MM.1S (cell line): ENCODE results near the gene CCDC17.
A peak's percentile ranks its signal among the peaks of the same experiment; 100 is the strongest.

Experiments
- DNase-seq: peaks from one replicate; pipeline ENCODE4 v3.0.0-alpha.2; 2015
- H2AFZ ChIP-seq: fragments of 300-600 bp; sonication (generic); 2 replicates; pipeline ENCODE4 v1.6.0; 2016; ENCODE audit warnings: antibody characterized with exemption, low read length
- H3F3A ChIP-seq: fragments of 300-600 bp; sonication (generic); 2 replicates; pipeline ENCODE4 v1.6.1; 2016; ENCODE audit warnings: mild to moderate bottlenecking, antibody characterized with exemption, low read length, moderate library complexity, mixed read lengths; ENCODE audit not compliant: insufficient read depth
- H3K27ac ChIP-seq: fragments of 300-600 bp; sonication (generic); 2 replicates; pipeline ENCODE4 v1.5.1; 2016; ENCODE audit warnings: mild to moderate bottlenecking, low read length
- H3K27me3 ChIP-seq: fragments of 300-600 bp; sonication (generic); replicated peaks from 2 replicates; pipeline ENCODE4 v1.6.0; 2016; ENCODE audit warnings: low read length; ENCODE audit not compliant: insufficient read depth
- H3K36me3 ChIP-seq: fragments of 300-600 bp; sonication (generic); replicated peaks from 2 replicates; pipeline ENCODE4 v1.6.1; 2016; ENCODE audit warnings: mild to moderate bottlenecking, low read length, mixed read lengths; ENCODE audit not compliant: insufficient read depth
- H3K4me1 ChIP-seq: fragments of 300-600 bp; sonication (generic); 2 replicates; pipeline ENCODE4 v1.6.1; 2016; ENCODE audit warnings: low read length, mixed read lengths
- H3K4me2 ChIP-seq: fragments of 300-600 bp; sonication (generic); 2 replicates; pipeline ENCODE4 v1.6.0; 2016; ENCODE audit warnings: low read depth, low read length
- H3K4me3 ChIP-seq: fragments of 300-600 bp; sonication (generic); 2 replicates; pipeline ENCODE4 v1.5.1; 2016; ENCODE audit warnings: low read length, mixed read lengths
- H3K79me2 ChIP-seq: fragments of 300-600 bp; sonication (generic); 2 replicates; pipeline ENCODE4 v1.6.1; 2016; ENCODE audit warnings: mixed run types, low read length, mixed read lengths
- H3K9ac ChIP-seq: fragments of 300-600 bp; sonication (generic); 2 replicates; pipeline ENCODE4 v1.6.1; 2016; ENCODE audit warnings: low read length, mixed read lengths
- H3K9me2 ChIP-seq: fragments of 300-600 bp; sonication (generic); replicated peaks from 2 replicates; pipeline ENCODE4 v1.6.1; 2016; ENCODE audit warnings: mild to moderate bottlenecking, low read length, mixed read lengths; ENCODE audit not compliant: insufficient read depth
- H3K9me3 ChIP-seq: fragments of 300-600 bp; sonication (generic); replicated peaks from 2 replicates; pipeline ENCODE4 v1.6.1; 2016; ENCODE audit warnings: mild to moderate bottlenecking, low read length, mixed read lengths; ENCODE audit not compliant: insufficient read depth
- H4K20me1 ChIP-seq: fragments of 300-600 bp; sonication (generic); 2 replicates; pipeline ENCODE4 v1.6.1; 2016; ENCODE audit warnings: mild to moderate bottlenecking, low read length, moderate library complexity, mixed read lengths; ENCODE audit not compliant: insufficient read depth
- CTCF ChIP-seq: fragments of 300-600 bp; sonication (generic); IDR thresholded peaks from 2 replicates; pipeline ENCODE4 v1.5.1; 2016; ENCODE audit warnings: antibody characterized with exemption, low read length, mixed read lengths
- EZH2 ChIP-seq: fragments of 300-600 bp; sonication (generic); optimal IDR thresholded peaks from 2 replicates; pipeline ENCODE3; 2017; ENCODE audit warnings: low read depth, mild to moderate bottlenecking, antibody characterized with exemption, low read length, mixed read lengths
- EZH2phosphoT487 ChIP-seq: fragments of 300-600 bp; sonication (generic); IDR thresholded peaks from 2 replicates; pipeline ENCODE4 v1.6.1; 2018; ENCODE audit warnings: antibody characterized with exemption, low read length

CCDC17 gene

DNA sequence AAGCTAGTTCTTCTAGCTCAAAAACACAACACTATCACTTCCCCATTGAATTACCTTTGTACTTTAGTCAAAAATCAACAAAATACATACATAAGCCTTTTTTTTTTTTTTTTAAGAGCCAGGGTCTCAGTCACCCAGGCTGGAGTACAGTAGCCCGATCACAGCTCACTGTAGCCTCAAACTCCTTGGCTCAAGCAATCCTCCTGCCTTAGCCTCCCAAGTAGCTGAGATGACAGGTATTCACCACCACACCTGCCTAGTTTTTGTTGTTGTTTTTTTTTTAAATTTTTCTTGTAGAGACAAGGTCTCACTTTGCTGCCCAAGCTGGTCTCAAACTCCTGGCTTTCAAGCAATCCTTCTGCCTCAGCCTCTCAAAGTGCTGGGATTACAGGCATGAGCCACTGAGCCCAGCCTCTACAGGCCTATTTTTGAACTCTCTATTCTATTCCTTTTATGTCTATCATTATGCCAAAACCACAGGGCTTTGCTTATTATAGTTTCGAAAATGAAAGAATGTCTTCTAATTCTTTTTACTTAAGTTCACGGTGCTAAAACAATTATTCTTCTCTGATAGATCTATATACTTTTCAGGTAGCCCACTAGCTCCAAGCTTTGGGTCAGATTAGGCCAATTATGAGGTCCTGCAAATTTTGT is 32.8 kb upstream of the CCDC17 start:
- DNase-seq = peak; percentile 71
- Histone ChIP-seq H3K79me2 (peaks cover 66% of the 10 kb centered on the region), H3K36me3 (peaks cover 7% of the 10 kb centered on the region; the same call in 1 of the 2 replicates), H3K4me1 (peaks cover 17% of the 10 kb centered on the region), H2AFZ (no peak overlapping the region), H3K27me3 (no peaks in the 10 kb centered on the region), H4K20me1 (no peaks in the 10 kb centered on the region), H3F3A (0 out of 2 replicates have a peak, but pooled peaks cover 8% of the 10 kb centered on the region), H3K9ac (no peak overlapping the region), H3K4me2 (peak overlapping the region; percentile 52), H3K9me3 (no peaks in the 10 kb centered on the region), H3K27ac (peak overlapping the region; percentile 45; the same call in 1 of the 2 replicates), H3K9me2 (no peaks in the 10 kb centered on the region), H3K4me3 (no peak overlapping the region)
- TF ChIP-seq EZH2 = no peak
- no peak for TF ChIP-seq CTCF
- TF ChIP-seq EZH2phosphoT487 = no peak

DNA sequence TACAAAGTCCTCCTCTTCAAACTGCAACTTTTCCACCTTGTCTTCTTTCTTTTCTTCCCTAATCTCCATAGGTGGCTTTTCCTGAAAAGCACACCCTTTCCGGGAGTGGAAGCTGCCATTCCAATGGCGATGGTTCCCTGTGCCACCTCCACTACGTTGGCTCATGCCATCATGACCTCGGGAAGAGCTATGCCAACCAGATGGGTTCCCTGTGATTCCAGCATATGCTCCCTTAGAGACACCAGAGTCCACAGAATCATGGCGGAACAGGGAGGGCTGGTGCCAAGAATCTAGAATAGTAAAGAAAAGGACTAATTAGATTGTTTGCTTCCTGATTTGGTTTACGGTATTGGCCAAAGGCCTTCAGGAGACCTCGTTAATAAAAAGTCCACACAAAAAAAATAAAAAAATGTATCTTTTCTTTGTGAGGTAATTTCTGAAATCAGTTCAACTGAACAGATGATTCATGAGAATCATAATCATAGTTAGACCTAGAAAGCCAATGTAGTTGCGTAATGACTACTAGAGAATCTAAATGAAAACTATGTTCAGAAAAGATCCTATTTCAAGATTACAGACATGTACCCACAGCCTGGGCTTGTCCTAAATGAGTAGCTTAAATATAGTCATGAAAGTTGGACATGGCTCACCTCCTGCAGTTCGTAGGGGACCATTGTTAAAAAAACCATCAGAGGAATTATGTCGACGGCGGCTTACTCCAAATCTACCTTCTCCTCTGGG is 30.9 kb upstream of the CCDC17 start:
- Histone ChIP-seq H3K36me3 (peaks cover 9% of the 10 kb centered on the region; the same call in 1 of the 2 replicates), H3K4me2 (no peak overlapping the region), H3K27ac (no peak overlapping the region), H4K20me1 (no peaks in the 10 kb centered on the region), H2AFZ (no peak overlapping the region), H3K27me3 (no peaks in the 10 kb centered on the region), H3F3A (0 out of 2 replicates have a peak, but pooled peaks cover 8% of the 10 kb centered on the region), H3K9me3 (no peaks in the 10 kb centered on the region), H3K79me2 (peaks cover 64% of the 10 kb centered on the region), H3K9me2 (no peaks in the 10 kb centered on the region), H3K4me3 (no peak overlapping the region), H3K4me1 (peaks cover 17% of the 10 kb centered on the region), H3K9ac (no peak overlapping the region)
- TF ChIP-seq EZH2phosphoT487 = no peak
- TF ChIP-seq CTCF = no peak
- no peak for TF ChIP-seq EZH2
- no peak for DNase-seq

GRCh38 chr1:45647248-45648021 is 23.6 kb upstream of the CCDC17 start:
- Histone ChIP-seq H3K79me2 (peaks cover 34% of the 10 kb centered on the region), H3F3A (0 out of 2 replicates have a peak, but pooled peaks cover 4% of the 10 kb centered on the region), H3K36me3 (peaks cover 3% of the 10 kb centered on the region; the same call in 1 of the 2 replicates), H3K9ac (no peak overlapping the region), H3K9me3 (no peaks in the 10 kb centered on the region), H3K27ac (no peak overlapping the region), H3K9me2 (no peaks in the 10 kb centered on the region), H3K4me3 (no peak overlapping the region), H2AFZ (no peak overlapping the region), H4K20me1 (no peaks in the 10 kb centered on the region), H3K27me3 (no peaks in the 10 kb centered on the region), H3K4me1 (peaks cover 8% of the 10 kb centered on the region; the same call in 1 of the 2 replicates), H3K4me2 (no peak overlapping the region)
- DNase-seq = no peak
- TF ChIP-seq EZH2 (no peak), CTCF (no peak), EZH2phosphoT487 (no peak)
